HFFc6 (cell line): ENCODE measurements around the gene CNIH3. TPM values are rescaled to one million over a fixed set of nuclear protein-coding genes. Genes with fewer than 3 reads are reported as not detected.

Source experiments
- DNase-seq: peaks from one replicate; pipeline ENCODE4 v3.0.0-alpha.2; 2018
- H3K27ac Mint-ChIP-seq: 2 replicates; pipeline ENCODE4 v1.8.0; 2020; ENCODE audit warnings: mild to moderate bottlenecking, mixed read lengths
- H3K27me3 Mint-ChIP-seq: 2 replicates; pipeline ENCODE4 v1.8.0; 2021; ENCODE audit warnings: mild to moderate bottlenecking, moderate library complexity, mixed read lengths; ENCODE audit not compliant: insufficient read depth
- H3K36me3 Mint-ChIP-seq: 2 replicates; pipeline ENCODE4 v1.8.0; 2021; ENCODE audit warnings: low read depth, mixed read lengths
- H3K4me1 Mint-ChIP-seq: 2 replicates; pipeline ENCODE4 v1.8.0; 2020; ENCODE audit warnings: low read depth, mixed read lengths
- H3K4me3 Mint-ChIP-seq: 2 replicates; pipeline ENCODE4 v1.8.0; 2020; ENCODE audit warnings: mild to moderate bottlenecking, moderate library complexity, mixed read lengths
- H3K9me3 Mint-ChIP-seq: 2 replicates; pipeline ENCODE4 v1.8.0; 2020; ENCODE audit warnings: mild to moderate bottlenecking, mixed read lengths
- total RNA-seq, 6 experiments: library from RNA; stranded (reverse); fragmentation: NEBNext Ultra II Directional; extraction: Animal tissue kit (Norgen Biotek cat#: 25700); gene quantifications; 2 replicates in 1 of 6; 3 replicates in 5 of 6; pipeline ENCODE4 v1.2.3, GENCODE V29; 2021
- TF ChIP-seq, protein P1 (sequence below): fragments of 200-600 bp; sonication (generic); IDR thresholded peaks from 2 replicates; pipeline ENCODE4 v1.5.0; 2021; ENCODE audit warnings: antibody characterized with exemption, mild to moderate bottlenecking

CNIH3 gene
- total RNA-seq, 6 experiments from 2014 or later = 18.6 to 32.3 (median 30.5) TPM

- TF ChIP-seq, protein P1, sequence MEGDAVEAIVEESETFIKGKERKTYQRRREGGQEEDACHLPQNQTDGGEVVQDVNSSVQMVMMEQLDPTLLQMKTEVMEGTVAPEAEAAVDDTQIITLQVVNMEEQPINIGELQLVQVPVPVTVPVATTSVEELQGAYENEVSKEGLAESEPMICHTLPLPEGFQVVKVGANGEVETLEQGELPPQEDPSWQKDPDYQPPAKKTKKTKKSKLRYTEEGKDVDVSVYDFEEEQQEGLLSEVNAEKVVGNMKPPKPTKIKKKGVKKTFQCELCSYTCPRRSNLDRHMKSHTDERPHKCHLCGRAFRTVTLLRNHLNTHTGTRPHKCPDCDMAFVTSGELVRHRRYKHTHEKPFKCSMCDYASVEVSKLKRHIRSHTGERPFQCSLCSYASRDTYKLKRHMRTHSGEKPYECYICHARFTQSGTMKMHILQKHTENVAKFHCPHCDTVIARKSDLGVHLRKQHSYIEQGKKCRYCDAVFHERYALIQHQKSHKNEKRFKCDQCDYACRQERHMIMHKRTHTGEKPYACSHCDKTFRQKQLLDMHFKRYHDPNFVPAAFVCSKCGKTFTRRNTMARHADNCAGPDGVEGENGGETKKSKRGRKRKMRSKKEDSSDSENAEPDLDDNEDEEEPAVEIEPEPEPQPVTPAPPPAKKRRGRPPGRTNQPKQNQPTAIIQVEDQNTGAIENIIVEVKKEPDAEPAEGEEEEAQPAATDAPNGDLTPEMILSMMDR = no peak
- no peak for DNase-seq
- H3K27me3 Mint-ChIP-seq = no peaks in the 10 kb centered on the region
- peaks cover 44% of the 10 kb centered on the region for H3K36me3 Mint-ChIP-seq
- no peak overlapping the region for H3K4me3 Mint-ChIP-seq
- no peak overlapping the region for H3K27ac Mint-ChIP-seq
- H3K9me3 Mint-ChIP-seq = no peaks in the 10 kb centered on the region
- peaks cover 34% of the 10 kb centered on the region for H3K4me1 Mint-ChIP-seq
Measured at GRCh38 chr1:224713228-224713627, 97.1 kb downstream of the CNIH3 start.

- TF ChIP-seq, protein P1 = no peak
- Mint-ChIP-seq H3K27me3 (no peaks in the 10 kb centered on the region), H3K4me3 (no peak overlapping the region), H3K27ac (no peak overlapping the region), H3K36me3 (peaks cover 46% of the 10 kb centered on the region), H3K4me1 (peaks cover 31% of the 10 kb centered on the region), H3K9me3 (no peaks in the 10 kb centered on the region)
- DNase-seq = no peak
Measured at GRCh38 chr1:224714553-224714952, 98.4 kb downstream of the CNIH3 start.

DNA sequence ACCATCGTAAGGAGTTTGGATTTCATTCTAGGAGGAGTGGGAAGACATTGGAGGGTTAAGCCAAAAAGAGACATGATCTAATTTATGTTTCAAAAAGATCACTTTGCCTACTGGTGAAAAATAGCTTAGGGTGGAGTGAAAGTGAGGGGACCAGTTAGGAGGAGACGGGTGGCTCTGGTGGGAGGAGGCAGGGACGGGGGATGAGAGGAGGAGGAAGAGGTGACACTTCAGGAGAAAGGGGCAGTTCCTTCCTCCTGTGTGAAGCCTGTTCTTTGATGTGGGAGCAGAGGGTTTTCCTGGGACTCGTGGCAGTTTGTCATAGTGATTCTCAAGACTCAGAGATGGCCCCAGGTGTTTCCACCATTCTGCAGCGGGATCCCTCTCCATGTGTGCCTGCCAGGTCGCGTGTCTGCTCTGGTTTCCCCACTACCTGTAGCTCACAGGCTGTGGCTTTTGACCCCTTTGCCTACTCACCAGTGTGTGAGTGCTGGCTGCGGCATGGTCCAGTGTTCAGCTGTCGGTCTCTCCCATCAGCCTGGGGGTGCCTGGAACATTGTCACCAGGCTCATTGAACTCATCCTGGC lies 102.4 kb downstream of the CNIH3 start:
- Mint-ChIP-seq H3K9me3 (no peaks in the 10 kb centered on the region), H3K27ac (no peak overlapping the region; the same call in 1 of the 2 replicates), H3K4me1 (peaks cover 11% of the 10 kb centered on the region), H3K27me3 (no peaks in the 10 kb centered on the region; the same call in 1 of the 2 replicates), H3K4me3 (no peak overlapping the region), H3K36me3 (peaks cover 35% of the 10 kb centered on the region)
- DNase-seq = no peak
- TF ChIP-seq, protein P1 = no peak

DNA sequence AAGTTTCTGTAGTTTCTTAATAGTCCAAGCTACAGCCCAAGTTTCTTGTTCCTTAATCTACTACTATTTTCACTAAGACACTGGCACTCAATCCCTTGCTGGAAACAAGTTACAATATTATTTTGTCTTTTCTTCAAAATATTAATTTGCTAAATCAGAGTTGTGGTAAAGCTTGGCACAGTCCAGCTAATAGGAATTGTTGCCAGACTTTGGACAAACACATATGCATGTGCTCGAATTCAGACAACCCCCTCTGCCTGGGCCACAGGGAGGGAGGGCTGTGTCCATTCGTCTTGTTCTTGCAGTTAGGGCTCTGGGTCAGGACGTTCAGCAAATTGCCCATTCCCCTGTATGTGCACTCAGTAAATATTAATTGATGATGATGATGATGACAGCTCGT lies 103.6 kb downstream of the CNIH3 start:
- no peak overlapping the region for H3K4me3 Mint-ChIP-seq
- TF ChIP-seq, protein P1 = no peak
- no peaks in the 10 kb centered on the region; the same call in 1 of the 2 replicates for H3K27me3 Mint-ChIP-seq
- H3K27ac Mint-ChIP-seq = no peak overlapping the region
- H3K36me3 Mint-ChIP-seq = peaks cover 32% of the 10 kb centered on the region
- H3K4me1 Mint-ChIP-seq = peaks cover 11% of the 10 kb centered on the region
- DNase-seq = no peak
- H3K9me3 Mint-ChIP-seq = no peaks in the 10 kb centered on the region

- H3K4me3 Mint-ChIP-seq = no peak overlapping the region
- DNase-seq = no peak
- H3K27me3 Mint-ChIP-seq = no peaks in the 10 kb centered on the region; the same call in 1 of the 2 replicates
- no peaks in the 10 kb centered on the region for H3K9me3 Mint-ChIP-seq
- H3K36me3 Mint-ChIP-seq = peaks cover 28% of the 10 kb centered on the region
- H3K4me1 Mint-ChIP-seq = peaks cover 13% of the 10 kb centered on the region
- no peak overlapping the region for H3K27ac Mint-ChIP-seq
- TF ChIP-seq, protein P1 = no peak
Measured at GRCh38 chr1:224720216-224720615, 104.1 kb downstream of the CNIH3 start.
